Lower leg skin (tissue), 4 donors: Measurements from ENCODE around the gene ITM2C. TPM values are rescaled to one million over a fixed set of nuclear protein-coding genes. Genes with fewer than 3 reads are reported as not detected.

Experiments used
- DNase-seq, 2 donors: peaks; one replicate each; pipeline ENCODE4 v3.0.0-alpha.2; 2019; ENCODE audit warnings: low spot score in 2 of 2
- H3K4me3 ChIP-seq: fragments of 200-600 bp; sonication (generic); 2 replicates; pipeline ENCODE4 v1.5.1; 2017; ENCODE audit warnings: mild to moderate bottlenecking, low read depth; ENCODE audit not compliant: poor library complexity, severe bottlenecking
- POLR2A ChIP-seq, 2 donors: fragments of 450-650 bp; IDR thresholded peaks; one replicate each; pipeline ENCODE4 v1.6.1; 2016 to 2017; ENCODE audit warnings: antibody characterized with exemption in 2 of 2, mild to moderate bottlenecking in 1 of 2, moderate library complexity in 1 of 2
- WGBS, 2 donors: methylation state at CpG; one replicate each; pipeline ENCODE4 v1.1.5; 2018; 5-methylcytosine and 5-hydroxymethylcytosine counted together
- intact Hi-C: fragments of 100-400 bp; cut with DNase I; formaldehyde crosslinking; loops from one replicate; pipeline ENCODE4 v1.15.0; 2023; ENCODE audit warnings: low total_unique reads
- total RNA-seq, 4 donors: library from RNA; depleted of rRNA; stranded (reverse); fragments of >200 nt; gene quantifications; one replicate each; pipeline ENCODE4 v1.1.0, GENCODE V29; 2016
- TF ChIP-seq, protein P1 (sequence below), 3 donors: fragments of 450-650 bp; IDR thresholded peaks; one replicate each; pipeline ENCODE4 v1.5.1; 2016; ENCODE audit warnings: antibody characterized with exemption in 3 of 3, mild to moderate bottlenecking in 3 of 3, moderate library complexity in 2 of 3

The ITM2C gene
- total RNA-seq, 4 donors from 2014 or later = 12.3 to 19.1 (median 14.0) TPM

DNA sequence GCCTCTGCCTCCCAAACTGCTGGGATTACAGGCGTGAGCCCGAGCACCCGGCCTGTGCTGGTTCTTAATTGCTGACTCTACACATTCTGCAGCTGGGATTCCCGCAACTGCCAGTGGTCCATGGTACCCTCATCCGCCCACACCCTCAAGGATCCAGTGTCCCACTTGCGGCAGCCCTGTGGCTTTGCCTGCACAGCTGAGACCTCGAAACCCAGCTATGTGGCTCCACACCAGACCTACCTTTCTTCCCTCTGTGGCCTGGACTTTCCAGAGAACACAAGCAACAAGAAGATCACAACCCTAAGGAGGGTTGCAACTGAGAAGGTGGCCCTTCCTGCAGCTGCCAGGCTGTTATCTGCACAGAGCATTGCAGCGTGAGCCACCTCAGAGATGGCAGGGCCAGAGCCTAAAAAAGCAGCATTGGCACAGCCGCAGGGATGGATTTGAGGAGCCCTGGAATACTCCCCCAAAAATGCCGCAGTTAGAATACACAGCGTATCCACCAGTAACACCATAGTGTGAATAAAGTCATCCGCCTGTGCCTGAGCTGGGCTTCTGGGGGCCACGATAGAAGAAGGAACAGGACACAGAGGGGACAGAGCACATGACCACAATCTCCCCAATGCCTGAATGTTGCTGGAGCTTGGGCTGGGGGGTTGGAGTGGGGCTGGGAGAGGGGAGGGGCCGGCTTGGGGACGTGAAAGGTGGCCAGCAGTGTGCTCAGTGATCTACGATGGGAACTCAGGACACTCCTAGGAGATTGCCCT, 58.4 kb downstream of the ITM2C start:
- peak in 1 of 2 donors; percentile 68 for DNase-seq
- intact Hi-C loops = no loop called here
- TF ChIP-seq, protein P1, sequence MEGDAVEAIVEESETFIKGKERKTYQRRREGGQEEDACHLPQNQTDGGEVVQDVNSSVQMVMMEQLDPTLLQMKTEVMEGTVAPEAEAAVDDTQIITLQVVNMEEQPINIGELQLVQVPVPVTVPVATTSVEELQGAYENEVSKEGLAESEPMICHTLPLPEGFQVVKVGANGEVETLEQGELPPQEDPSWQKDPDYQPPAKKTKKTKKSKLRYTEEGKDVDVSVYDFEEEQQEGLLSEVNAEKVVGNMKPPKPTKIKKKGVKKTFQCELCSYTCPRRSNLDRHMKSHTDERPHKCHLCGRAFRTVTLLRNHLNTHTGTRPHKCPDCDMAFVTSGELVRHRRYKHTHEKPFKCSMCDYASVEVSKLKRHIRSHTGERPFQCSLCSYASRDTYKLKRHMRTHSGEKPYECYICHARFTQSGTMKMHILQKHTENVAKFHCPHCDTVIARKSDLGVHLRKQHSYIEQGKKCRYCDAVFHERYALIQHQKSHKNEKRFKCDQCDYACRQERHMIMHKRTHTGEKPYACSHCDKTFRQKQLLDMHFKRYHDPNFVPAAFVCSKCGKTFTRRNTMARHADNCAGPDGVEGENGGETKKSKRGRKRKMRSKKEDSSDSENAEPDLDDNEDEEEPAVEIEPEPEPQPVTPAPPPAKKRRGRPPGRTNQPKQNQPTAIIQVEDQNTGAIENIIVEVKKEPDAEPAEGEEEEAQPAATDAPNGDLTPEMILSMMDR (IDR thresholded peaks at IDR 0.05) = no peak
- no peak for TF ChIP-seq POLR2A (IDR thresholded peaks at IDR 0.05)
- 84 to 90% methylated on average over 16 of the region's 16 CpGs for WGBS, 2 donors
- no peak overlapping the region for H3K4me3 ChIP-seq

DNA sequence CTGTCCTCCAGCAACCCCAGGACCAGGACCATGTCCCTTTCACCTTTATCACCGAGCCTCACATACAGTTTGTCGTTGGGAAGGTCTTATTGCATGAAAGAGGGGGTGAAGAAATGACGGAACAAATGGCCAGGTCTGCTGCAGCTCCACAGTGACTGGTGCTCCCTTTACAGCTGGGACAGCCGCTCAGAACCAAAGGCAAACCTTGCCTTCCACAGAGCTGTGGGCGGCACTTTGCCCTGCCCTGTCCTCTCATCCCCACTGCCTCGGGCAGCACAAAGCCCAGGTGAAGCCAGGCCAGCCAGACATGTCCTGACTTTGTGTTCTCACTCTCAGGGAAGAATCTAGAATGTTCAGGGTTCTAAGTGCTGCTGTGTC, 59.3 kb downstream of the ITM2C start:
- intact Hi-C loops = no loop called here
- TF ChIP-seq, protein P1 (IDR thresholded peaks at IDR 0.05) = no peak
- TF ChIP-seq POLR2A (IDR thresholded peaks at IDR 0.05) = no peak
- no peak overlapping the region for H3K4me3 ChIP-seq
- peak in 1 of 2 donors; percentile 23 for DNase-seq
- 62 to 64% methylated on average over 6 of the region's 6 CpGs for WGBS, 2 donors

DNA sequence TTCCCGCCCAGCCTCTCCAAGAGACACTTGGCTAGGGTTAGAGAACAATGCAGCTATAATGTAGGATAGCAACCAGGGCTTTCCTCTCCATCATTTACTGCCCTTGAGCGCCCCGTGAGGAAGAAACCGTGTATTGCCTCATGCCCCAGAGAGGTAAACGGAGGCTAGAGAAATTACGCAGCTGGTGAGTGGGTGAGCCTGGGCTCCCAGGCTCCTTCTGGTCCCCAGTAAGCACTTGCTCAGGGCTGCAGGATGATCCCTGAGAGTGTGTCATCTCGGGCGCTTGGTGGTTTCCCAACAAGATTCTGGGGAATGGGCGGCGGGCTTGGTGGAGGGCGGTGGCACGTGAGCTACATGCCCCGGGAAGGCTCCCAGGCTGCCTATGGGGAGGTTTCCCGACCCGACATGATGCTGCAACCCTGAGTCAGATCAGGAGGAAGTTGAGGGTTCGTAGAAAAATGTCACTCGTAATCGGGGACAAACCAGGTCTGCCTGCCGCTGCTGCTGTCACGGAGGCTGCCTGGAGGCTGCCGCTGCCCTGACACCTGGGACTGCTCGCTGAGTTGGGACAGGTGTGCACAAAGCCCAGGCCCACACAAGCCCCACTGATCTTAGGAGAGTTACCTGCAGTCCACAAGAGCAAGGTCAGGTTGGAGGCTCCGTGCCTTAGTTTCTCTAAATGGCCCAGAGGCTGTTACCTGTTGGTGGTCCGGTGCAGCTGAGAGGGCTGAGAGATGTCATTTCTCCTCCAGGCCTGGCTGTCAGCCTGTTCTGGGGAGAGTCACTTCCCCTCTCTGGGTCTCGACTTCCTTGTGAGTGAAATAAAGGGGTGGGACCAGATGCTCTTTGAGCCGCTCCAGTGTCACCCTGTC, 60.0 kb downstream of the ITM2C start, which contains the start of gene GPR55:
TSS of gene GPR55 (minus strand) at position 773 of the 872 bp plus-strand sequence. CDS start 14,280 bp downstream, outside the sequence.
- H3K4me3 ChIP-seq = no peak within 1 kb of the TSS
- DNase-seq = peak in 1 of 2 donors; percentile 82
- TF ChIP-seq, protein P1 (IDR thresholded peaks at IDR 0.05) = no peak
- TF ChIP-seq POLR2A (IDR thresholded peaks at IDR 0.05) = no peak
- 63 to 70% methylated on average over 24 to 26 of the region's 26 CpGs for WGBS, 2 donors
- intact Hi-C loops = no loop called here

DNA sequence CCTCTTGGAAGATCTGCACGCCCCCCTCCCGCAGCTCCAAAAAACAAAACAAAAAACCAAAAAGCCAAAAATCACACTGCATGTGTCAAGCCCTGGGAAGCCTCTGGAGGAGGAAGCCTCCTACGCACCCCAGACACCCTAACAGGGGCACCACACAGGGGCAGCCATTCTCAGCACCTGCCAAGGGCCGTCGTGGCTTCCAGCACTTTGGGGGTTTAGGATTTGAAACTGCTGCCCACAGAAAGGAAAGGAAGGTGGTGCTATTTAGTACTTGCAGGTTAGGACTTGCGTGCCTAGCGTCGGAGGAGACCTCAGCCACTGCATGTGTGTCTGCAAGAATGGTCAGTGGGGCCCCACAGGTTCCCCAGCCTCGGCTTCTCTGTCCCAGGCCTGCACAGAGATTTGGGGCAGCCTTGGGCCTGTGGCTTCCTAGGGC, 60.7 kb downstream of the ITM2C start:
- no peak for TF ChIP-seq POLR2A (IDR thresholded peaks at IDR 0.05)
- TF ChIP-seq, protein P1 (IDR thresholded peaks at IDR 0.05) = no peak
- intact Hi-C loops = no loop called here
- 69% methylated on average over 9 of the region's 9 CpGs for WGBS, 2 donors
- no peak overlapping the region for H3K4me3 ChIP-seq
- DNase-seq = peak in 1 of 2 donors; percentile 63

DNA sequence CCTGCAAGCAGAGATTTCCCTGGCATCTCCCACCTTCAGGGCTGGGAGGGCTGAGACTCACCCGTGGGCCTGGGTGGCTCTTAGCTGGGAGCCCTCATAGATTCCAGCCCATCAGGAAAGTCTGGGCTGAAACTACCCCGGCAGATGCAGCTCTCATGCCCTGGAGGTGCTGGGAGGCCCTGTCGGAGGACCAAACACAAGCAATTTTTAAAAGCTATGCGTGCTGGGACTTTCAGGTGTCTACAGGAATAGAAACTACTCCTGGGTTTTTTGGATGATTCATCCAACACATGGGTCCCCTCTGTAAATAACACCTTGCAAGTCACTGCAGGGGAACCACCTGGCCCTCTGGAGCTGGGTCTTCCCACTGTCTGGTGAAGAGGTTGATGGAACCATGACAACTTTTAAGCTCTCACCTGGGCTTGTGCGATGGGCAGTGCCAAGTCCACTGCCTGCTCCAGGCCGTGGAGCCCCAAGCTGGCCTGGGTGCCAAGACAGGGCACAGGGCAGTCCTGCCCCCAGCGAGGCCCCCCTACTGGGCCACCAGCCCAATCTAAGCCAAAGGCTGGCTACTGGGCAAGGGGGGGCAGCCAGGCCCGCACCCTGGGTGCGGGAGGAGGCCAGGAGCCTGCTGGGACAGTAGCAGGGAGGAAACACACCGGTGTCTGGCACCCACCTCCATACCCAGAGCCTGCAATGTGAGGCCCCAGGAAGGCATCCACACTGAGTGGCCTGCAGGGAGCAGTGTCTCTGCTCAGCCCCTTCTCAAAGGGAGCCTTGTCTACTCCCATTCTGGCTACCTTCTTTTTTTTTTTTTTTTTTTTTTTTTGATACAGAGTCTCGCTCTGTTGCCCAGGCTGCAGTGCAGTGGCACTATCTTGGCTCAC, 61.4 kb downstream of the ITM2C start:
- peak in 1 of 2 donors; percentile 45 for DNase-seq
- intact Hi-C loops = no loop called here
- no peak overlapping the region for H3K4me3 ChIP-seq
- no peak for TF ChIP-seq POLR2A (IDR thresholded peaks at IDR 0.05)
- TF ChIP-seq, protein P1 (IDR thresholded peaks at IDR 0.05) = no peak
- 49 to 67% methylated on average over 10 of the region's 11 CpGs for WGBS, 2 donors
